ACC112 (cell line): ENCODE data around the gene EML4.
"Not testable (repeated sequence)": the region's sequence is repeated elsewhere in the genome, so short reads cannot be mapped to it uniquely, and the experiment has no call there.

Experiments
- H2AFZ ChIP-seq: fragments of 200-600 bp; sonication (generic); one replicate; pipeline ENCODE4 v1.6.0; 2017; ENCODE audit warnings: antibody characterized with exemption, low read length; ENCODE audit not compliant: unreplicated experiment
- H3K27ac ChIP-seq: fragments of 200-600 bp; sonication (generic); 2 replicates; pipeline ENCODE4 v1.5.1; 2014; ENCODE audit warnings: low read depth, mild to moderate bottlenecking, antibody characterized with exemption, low read length, moderate library complexity
- H3K27me3 ChIP-seq: fragments of 200-600 bp; sonication (generic); 2 replicates; pipeline ENCODE4 v1.6.1; 2014; ENCODE audit warnings: mild to moderate bottlenecking, antibody characterized with exemption, low read length, moderate library complexity, mixed read lengths; ENCODE audit not compliant: insufficient read depth
- H3K36me3 ChIP-seq: fragments of 200-600 bp; sonication (generic); 2 replicates; pipeline ENCODE4 v1.6.1; 2016; ENCODE audit warnings: mild to moderate bottlenecking, antibody characterized with exemption, low read length, moderate library complexity, mixed read lengths; ENCODE audit not compliant: insufficient read depth
- H3K4me1 ChIP-seq: fragments of 200-600 bp; sonication (generic); one replicate; pipeline ENCODE4 v1.6.1; 2016; ENCODE audit warnings: low read length, mixed read lengths; ENCODE audit not compliant: insufficient read depth, unreplicated experiment, control insufficient read depth
- H3K4me3 ChIP-seq: fragments of 200-600 bp; sonication (generic); 2 replicates; pipeline ENCODE4 v1.5.1; 2014; ENCODE audit warnings: mild to moderate bottlenecking, low read depth, low read length
- H3K79me2 ChIP-seq: fragments of 200-600 bp; sonication (generic); one replicate; pipeline ENCODE4 v1.6.0; 2016; ENCODE audit warnings: low read length; ENCODE audit not compliant: control insufficient read depth, unreplicated experiment, insufficient read depth

Gene EML4

DNA sequence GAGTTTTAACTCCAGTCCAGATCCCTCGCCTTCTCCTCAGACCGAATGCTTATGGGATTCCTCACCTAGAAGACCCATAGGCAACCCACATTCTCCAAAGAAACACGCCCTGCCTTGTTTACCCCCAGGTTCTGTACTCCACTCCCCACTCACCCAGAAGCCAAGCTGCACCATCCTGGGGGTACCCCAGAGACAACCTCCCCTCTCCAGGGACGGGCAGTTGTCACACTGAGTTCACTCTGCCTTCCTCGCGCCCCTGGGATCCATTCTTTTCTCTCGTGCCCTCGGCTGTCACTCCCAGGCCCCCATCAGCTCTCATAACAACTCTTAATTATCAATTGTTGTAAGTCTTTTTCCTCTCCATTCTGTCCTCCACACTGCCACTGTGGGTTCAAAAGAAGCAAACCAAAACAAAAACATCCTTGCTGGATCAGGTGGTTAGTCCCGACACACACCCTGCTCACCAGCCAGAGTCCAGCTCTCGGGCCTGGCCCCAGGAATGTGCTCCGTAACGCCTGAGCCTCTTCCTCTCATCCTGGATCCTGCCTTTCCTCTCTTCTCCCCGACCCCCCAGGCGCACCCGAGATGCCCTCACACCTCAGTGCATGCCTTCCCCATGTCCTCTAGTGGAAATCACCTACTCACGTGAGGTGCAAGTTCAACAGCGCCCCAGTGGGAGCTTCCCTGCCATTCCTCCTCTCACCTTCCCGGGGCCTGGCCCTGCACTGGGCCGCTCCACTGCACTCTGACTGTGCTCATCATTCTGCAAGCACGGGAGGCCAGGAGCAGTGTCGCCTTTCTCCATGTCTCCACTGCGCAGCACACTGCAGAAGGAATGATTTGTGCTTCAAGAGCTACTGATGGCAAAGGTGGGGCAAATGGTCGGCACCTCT lies 171.1 kb downstream of the EML4 start:
- no peak overlapping the region for H2AFZ ChIP-seq
- H3K27me3 ChIP-seq: no peaks in the 10 kb centered on the region
- peaks cover 24% of the 10 kb centered on the region for H3K4me1 ChIP-seq
- H3K36me3 ChIP-seq: peaks cover 17% of the 10 kb centered on the region
- no peak overlapping the region for H3K27ac ChIP-seq
- H3K4me3 ChIP-seq: no peak overlapping the region
- H3K79me2 ChIP-seq: peaks cover 27% of the 10 kb centered on the region

DNA sequence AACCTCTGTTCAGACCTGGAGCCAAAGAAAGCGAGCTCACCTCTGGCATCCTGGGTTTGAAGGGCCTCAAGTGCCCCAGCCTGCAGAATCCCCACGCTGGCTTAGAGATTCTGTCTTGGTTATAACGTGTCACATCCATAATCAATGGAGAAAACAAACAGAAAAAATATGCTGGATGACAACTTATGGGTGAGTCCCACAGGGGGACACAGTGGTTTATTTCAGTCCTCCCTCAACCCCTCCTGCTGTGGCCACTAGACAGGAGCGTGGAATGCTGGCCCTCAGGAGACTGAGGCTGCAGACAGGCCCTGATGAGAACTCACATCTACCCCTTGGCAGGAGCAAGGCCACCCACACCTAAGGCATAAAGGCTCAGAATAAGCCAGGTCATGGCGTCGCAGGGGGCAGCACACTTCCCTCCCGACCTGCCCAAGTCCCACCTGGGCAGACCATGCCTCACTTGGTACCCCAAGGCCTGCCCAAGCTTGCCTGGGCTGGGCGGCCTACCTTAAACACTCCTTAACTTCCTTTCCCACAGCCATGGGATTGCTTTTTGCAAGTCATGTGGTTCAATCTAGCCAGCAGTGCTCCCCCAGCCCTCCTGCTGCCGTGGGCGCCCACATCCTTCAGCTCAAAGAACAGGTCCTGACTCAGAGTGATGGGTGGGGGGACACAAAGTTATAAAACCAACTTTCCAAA lies 171.9 kb downstream of the EML4 start:
- no peaks in the 10 kb centered on the region for H3K27me3 ChIP-seq
- H2AFZ ChIP-seq: no peak overlapping the region
- peaks cover 32% of the 10 kb centered on the region for H3K79me2 ChIP-seq
- peak overlapping the region; percentile 96 for H3K27ac ChIP-seq
- peaks cover 28% of the 10 kb centered on the region for H3K4me1 ChIP-seq
- no peak overlapping the region for H3K4me3 ChIP-seq
- peaks cover 14% of the 10 kb centered on the region for H3K36me3 ChIP-seq

DNA sequence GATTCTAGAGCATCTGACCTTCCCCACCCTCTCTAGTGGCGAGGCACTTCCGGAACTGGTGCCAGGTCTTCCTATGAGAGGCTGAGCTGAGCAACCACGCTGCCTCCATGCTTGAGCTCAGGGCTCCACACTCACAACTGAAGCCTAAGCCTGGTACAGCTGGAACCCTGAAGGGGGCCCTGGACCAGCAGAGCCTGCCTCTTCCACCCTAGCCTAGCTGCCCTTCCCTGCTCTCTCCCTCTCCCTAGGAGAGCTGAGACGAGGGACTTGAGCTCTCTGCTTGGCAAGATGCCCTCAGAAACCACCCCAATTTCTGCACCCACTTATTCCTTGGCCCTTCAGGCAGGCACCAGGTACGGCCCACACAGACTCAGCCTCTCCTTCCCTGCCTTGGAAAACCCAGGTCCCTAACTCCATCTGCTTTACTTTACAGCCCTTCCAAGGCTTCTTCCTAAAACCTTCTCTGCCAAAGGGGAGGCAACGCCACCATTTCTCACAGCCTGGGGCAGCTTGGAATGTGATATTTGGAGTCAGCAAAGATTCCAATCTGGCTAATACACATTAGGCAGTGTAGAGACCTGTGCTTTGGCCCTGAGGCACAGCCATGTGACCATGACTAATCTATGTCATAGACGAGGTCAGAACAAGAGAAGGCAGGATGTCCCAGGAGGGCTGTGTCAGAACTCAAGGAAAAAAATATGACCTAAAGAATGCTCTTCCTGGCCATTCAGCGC lies 173.1 kb downstream of the EML4 start:
- Histone ChIP-seq H2AFZ (peak overlapping the region; percentile 55), H3K79me2 (peaks cover 32% of the 10 kb centered on the region), H3K27me3 (no peaks in the 10 kb centered on the region), H3K36me3 (peaks cover 6% of the 10 kb centered on the region), H3K27ac (peak overlapping the region; percentile 96), H3K4me1 (peaks cover 31% of the 10 kb centered on the region), H3K4me3 (peak overlapping the region; percentile 57; the same call in 1 of the 2 replicates)

DNA sequence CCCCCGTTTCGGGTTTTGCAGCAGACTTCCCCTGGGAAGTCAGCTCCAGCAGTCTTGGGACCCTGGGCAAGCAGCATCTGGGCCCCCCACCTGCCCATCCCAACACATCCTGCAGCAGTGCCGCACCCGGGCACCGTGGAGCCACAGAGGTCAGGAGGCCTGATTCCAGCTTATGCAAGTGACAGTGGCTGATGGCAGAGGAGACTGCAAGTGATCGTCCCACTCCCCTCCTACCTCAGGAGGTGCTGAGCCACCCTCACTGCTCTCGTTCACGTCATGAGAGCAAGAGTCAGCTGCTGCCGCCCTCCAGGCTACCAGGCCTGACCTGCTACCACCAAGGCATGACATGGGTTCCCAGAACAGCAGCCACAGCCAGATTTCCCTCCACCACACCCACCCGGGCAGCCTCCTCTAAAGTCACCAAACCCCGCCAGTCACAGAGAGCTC lies 173.7 kb downstream of the EML4 start:
- Histone ChIP-seq H2AFZ (no peak overlapping the region), H3K79me2 (peaks cover 36% of the 10 kb centered on the region), H3K27ac (peak overlapping the region; percentile 96), H3K36me3 (peaks cover 5% of the 10 kb centered on the region), H3K4me1 (peaks cover 31% of the 10 kb centered on the region), H3K4me3 (0 out of 2 replicates have a peak overlapping the region, but pooled peaks have one; percentile 23), H3K27me3 (no peaks in the 10 kb centered on the region)

DNA sequence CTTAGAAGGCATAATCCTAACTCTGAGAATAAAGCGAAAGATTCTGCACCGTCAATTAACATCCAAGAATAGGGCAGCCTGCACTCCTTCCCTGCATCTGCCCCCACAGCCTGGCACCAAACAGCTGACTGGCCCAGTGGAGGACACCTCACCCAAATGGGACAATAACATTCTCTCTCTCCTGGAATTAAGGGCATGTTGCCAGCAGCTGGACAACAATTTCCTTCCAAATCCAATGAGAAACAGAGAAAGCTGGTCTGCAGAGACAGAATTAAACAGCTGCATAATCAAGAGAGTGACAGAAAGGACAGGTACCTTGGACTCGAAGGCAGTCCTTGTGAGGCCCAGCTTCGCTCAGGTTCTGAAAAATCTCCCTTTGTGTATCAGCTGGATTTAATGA lies 176.8 kb downstream of the EML4 start:
- peaks cover 50% of the 10 kb centered on the region for H3K79me2 ChIP-seq
- H3K36me3 ChIP-seq: peaks cover 24% of the 10 kb centered on the region
- H3K4me3 ChIP-seq: no peak overlapping the region
- H3K27me3 ChIP-seq: no peaks in the 10 kb centered on the region
- H3K27ac ChIP-seq: no peak overlapping the region
- no peak overlapping the region for H2AFZ ChIP-seq
- H3K4me1 ChIP-seq: peaks cover 30% of the 10 kb centered on the region

DNA sequence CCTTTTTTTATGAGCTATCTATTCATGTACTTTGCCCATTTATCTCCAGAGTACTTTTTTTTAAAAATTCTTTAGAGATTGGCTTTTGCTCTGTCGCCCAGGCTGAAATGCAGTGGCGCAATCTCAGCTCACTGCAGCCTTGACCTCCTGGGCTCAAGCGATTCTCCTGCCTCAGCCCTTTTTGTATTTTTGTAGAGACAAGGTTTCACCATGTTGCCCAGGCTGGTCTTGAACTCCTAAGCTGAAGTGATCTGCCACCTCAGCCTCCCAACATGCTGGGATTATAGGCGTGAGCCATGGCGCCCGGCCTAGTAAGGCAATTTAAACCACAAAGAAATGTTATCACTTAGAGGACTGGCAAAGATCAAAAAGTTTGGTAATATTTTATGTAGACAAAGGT lies 177.7 kb downstream of the EML4 start:
- Histone ChIP-seq H3K79me2 (peaks cover 44% of the 10 kb centered on the region), H3K4me1 (peaks cover 21% of the 10 kb centered on the region), H3K36me3 (peaks cover 24% of the 10 kb centered on the region)
- not testable (repeated sequence) for H3K27ac ChIP-seq, H2AFZ ChIP-seq, H3K4me3 ChIP-seq, H3K27me3 ChIP-seq

DNA sequence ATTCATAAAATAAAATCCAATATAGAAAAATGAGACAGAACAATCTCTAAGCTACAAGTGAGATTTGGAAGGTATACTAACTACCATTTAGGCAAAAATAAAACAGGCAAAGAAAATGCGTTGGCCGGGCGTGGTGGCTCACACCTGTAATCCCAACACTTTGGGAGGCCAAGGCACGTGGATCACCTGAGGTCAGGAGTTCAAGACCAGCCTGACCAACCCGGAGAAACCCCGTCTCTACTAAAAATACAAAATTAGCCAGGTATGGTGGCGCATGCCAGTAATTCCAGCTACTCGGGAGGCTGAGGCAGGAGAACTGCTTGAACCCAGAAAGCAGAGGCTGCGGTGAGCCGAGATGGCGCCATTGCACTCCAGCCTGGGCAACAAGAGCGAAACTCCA lies 178.4 kb downstream of the EML4 start:
- H3K4me3 ChIP-seq, H3K27me3 ChIP-seq, H2AFZ ChIP-seq, H3K27ac ChIP-seq: not testable (repeated sequence)
- H3K79me2 ChIP-seq: peaks cover 49% of the 10 kb centered on the region
- H3K4me1 ChIP-seq: peaks cover 15% of the 10 kb centered on the region
- peaks cover 29% of the 10 kb centered on the region for H3K36me3 ChIP-seq

DNA sequence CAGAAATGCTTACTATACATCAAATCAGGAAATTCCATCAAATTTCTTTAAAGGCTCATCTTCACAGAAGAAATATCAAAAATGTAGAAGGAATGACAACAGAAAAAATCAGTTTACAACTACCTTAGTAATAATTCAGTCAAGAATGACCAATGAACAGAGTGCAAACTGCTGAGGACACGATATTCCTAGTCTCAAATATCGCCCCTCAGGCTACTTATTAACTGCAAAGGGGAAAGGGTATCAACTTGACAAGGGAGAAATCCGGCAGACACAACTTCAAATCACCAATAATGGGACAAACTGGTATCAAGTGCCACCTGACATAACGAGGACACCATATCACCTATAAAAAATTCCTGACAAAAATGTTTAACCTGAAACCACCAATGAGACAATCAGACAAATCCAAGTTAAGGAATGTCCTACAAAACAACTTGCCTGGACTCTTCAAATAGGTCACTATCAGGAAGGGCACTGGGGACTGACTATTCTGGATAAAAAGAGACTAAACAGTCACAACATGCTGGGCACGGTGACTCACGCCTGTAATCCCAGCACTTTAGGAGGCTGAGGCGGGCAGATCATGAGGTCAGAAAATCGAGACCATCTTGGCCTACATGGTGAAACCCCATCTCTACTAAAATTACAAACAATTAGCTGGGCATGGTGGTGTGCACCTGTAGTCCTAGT lies 179.1 kb downstream of the EML4 start:
- Histone ChIP-seq H3K4me1 (peaks cover 8% of the 10 kb centered on the region), H3K79me2 (peaks cover 51% of the 10 kb centered on the region), H3K36me3 (peaks cover 29% of the 10 kb centered on the region), H2AFZ (no peak overlapping the region), H3K27ac (no peak overlapping the region), H3K4me3 (no peak overlapping the region), H3K27me3 (no peaks in the 10 kb centered on the region)

DNA sequence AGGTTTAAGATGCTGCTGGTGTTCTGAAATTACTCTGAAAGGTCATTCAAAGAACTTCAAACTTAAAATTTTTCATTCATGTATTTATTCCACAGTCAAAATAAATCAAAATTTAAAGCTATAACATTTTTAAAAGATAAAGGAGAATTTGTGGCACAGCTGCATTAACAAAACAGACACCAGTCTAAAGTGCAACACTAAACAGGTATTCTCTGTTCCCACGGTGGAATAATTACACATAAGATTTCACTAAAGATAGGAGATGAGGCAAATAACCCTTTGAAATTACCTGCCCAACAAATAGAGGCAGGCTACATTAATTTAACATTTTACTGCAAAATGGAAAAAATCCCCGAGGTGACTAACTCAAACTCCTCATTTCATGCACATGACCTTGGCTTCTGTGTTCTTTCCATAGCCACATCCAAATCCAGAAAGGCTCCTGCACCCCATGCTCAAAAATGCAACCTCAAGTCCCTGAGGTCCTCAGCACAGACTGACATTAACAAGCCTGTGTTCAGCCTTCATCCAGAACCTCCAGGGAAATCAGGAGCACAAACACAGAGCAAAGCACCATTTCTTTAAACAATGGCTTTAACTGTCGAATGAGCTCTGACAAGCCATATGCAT lies 181.4 kb downstream of the EML4 start:
- H3K27ac ChIP-seq: no peak overlapping the region
- H2AFZ ChIP-seq: no peak overlapping the region
- H3K36me3 ChIP-seq: peaks cover 25% of the 10 kb centered on the region
- H3K4me3 ChIP-seq: no peak overlapping the region
- peaks cover 63% of the 10 kb centered on the region for H3K79me2 ChIP-seq
- H3K27me3 ChIP-seq: no peaks in the 10 kb centered on the region
- peaks cover 7% of the 10 kb centered on the region for H3K4me1 ChIP-seq

DNA sequence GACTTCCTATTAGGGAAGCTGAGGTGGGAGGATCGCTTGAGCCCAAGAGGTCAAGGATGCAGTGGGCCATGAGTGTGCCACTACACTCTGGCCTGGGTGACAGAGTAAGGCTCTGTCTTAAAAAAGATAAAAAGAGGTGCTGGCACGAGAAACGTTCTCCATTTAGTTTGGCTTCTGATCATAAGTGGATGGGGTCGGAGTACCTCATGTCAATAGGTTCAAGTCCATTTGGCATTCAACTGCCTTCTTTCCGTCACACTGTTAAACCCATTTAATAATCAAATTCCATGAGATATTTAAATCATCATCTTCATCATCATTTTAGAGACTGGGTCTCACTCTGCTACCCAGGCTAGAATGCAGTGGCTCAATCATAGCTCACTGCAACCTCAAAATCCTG lies 182.7 kb downstream of the EML4 start:
- Histone ChIP-seq H2AFZ (no peak overlapping the region), H3K36me3 (peaks cover 25% of the 10 kb centered on the region), H3K79me2 (peaks cover 72% of the 10 kb centered on the region), H3K27me3 (no peaks in the 10 kb centered on the region), H3K4me3 (no peak overlapping the region), H3K27ac (no peak overlapping the region), H3K4me1 (no peaks in the 10 kb centered on the region)
